ENCODE results near the gene AMPD3. TPM values are rescaled to one million over a fixed set of nuclear protein-coding genes. Genes with fewer than 3 reads are reported as not detected.
A peak's percentile ranks its signal among the peaks of the same experiment; 100 is the strongest.

Gene AMPD3
- polyA plus RNA-seq, 1 donor from 2014 or later = not detected

- Histone ChIP-seq H3K27ac (ENCODE audit: low read length) (no peak overlapping the region), H3K9ac (ENCODE audit: low read length) (peak overlapping the region; percentile 16), H3K9me3 (ENCODE audit: low read length) (no peaks in the 10 kb centered on the region), H3K4me3 (ENCODE audit: low read length) (peak overlapping the region; percentile 59), H3K9me2 (ENCODE audit: insufficient read depth, low read length) (no peaks in the 10 kb centered on the region), H2AFZ (ENCODE audit: low read depth, low read length) (no peak overlapping the region), H3K79me2 (replicated peaks; ENCODE audit: insufficient read depth, low read length) (no peaks in the 10 kb centered on the region), H3F3A (ENCODE audit: insufficient read depth, low read length, poor library complexity, severe bottlenecking) (no peaks in the 10 kb centered on the region), H3K36me3 (ENCODE audit: insufficient read depth, low read length) (no peaks in the 10 kb centered on the region), H3K4me2 (ENCODE audit: low read length) (no peak overlapping the region), H4K20me1 (ENCODE audit: insufficient read depth) (no peaks in the 10 kb centered on the region), H3K27me3 (ENCODE audit: insufficient read depth, low read depth, low read length) (peaks cover 36% of the 10 kb centered on the region)
- TF ChIP-seq CTCF (IDR thresholded peaks at IDR 0.05; ENCODE audit: poor library complexity, severe bottlenecking) (peak; percentile 58), RAD21 (conservative IDR thresholded peaks at IDR 0.05) (no peak)
These were observed 4.3 kb upstream of the AMPD3 start for GRCh38 chr11:10450462-10451425.

GRCh38 chr11:10451426-10452116 lies 3.5 kb upstream of the AMPD3 start:
- no peaks in the 10 kb centered on the region for H3K36me3 ChIP-seq (ENCODE audit: insufficient read depth, low read length)
- H3F3A ChIP-seq (ENCODE audit: insufficient read depth, low read length, poor library complexity, severe bottlenecking) = no peaks in the 10 kb centered on the region
- peak overlapping the region; percentile 59 for H3K4me3 ChIP-seq (ENCODE audit: low read length)
- H4K20me1 ChIP-seq (ENCODE audit: insufficient read depth) = no peaks in the 10 kb centered on the region
- H3K9ac ChIP-seq (ENCODE audit: low read length) = peak overlapping the region; percentile 16
- H3K4me2 ChIP-seq (ENCODE audit: low read length) = no peak overlapping the region
- H3K27ac ChIP-seq (ENCODE audit: low read length) = no peak overlapping the region
- peaks cover 36% of the 10 kb centered on the region for H3K27me3 ChIP-seq (ENCODE audit: insufficient read depth, low read depth, low read length)
- no peaks in the 10 kb centered on the region for H3K9me3 ChIP-seq (ENCODE audit: low read length)
- no peaks in the 10 kb centered on the region for H3K79me2 ChIP-seq (replicated peaks; ENCODE audit: insufficient read depth, low read length)
- H2AFZ ChIP-seq (ENCODE audit: low read depth, low read length) = no peak overlapping the region
- no peaks in the 10 kb centered on the region for H3K9me2 ChIP-seq (ENCODE audit: insufficient read depth, low read length)
- TF ChIP-seq EZH2 (IDR thresholded peaks at IDR 0.05; ENCODE audit: borderline replicate concordance, insufficient read depth, low read length, poor library complexity, severe bottlenecking) (no peak), SMC3 (conservative IDR thresholded peaks at IDR 0.05; ENCODE audit: poor library complexity) (no peak), MXI1 (conservative IDR thresholded peaks at IDR 0.05; ENCODE audit: poor library complexity, severe bottlenecking) (no peak), CTCF (IDR thresholded peaks at IDR 0.05; ENCODE audit: poor library complexity, severe bottlenecking) (no peak), RAD21 (conservative IDR thresholded peaks at IDR 0.05) (no peak), POLR2AphosphoS5 (IDR thresholded peaks at IDR 0.05) (no peak), REST (IDR thresholded peaks at IDR 0.05; ENCODE audit: borderline replicate concordance) (no peak), TAF1 (IDR thresholded peaks at IDR 0.05; ENCODE audit: low read depth) (no peak), EP300 (conservative IDR thresholded peaks at IDR 0.05; ENCODE audit: poor library complexity, severe bottlenecking) (no peak)

All from neural cell (in vitro differentiated cells).